SK-N-SH (cell line): ENCODE data around the gene ACVR1C.

Experiments used
- EZH2phosphoT487 ChIP-seq: fragments of 200-600 bp; sonication (generic); IDR thresholded peaks from 2 replicates; pipeline ENCODE4 v1.6.1; 2017; ENCODE audit warnings: low read depth, mixed run types, mild to moderate bottlenecking, antibody characterized with exemption, moderate library complexity, borderline replicate concordance
- GABPA ChIP-seq: IDR thresholded peaks from 2 replicates; pipeline ENCODE4 v1.4.0; 2012; ENCODE audit warnings: low read depth, mild to moderate bottlenecking
- JUND ChIP-seq: IDR thresholded peaks from 2 replicates; pipeline ENCODE4 v1.4.0; 2012
- POLR2AphosphoS5 ChIP-seq: IDR thresholded peaks from 2 replicates; pipeline ENCODE4 v1.6.1; 2012; ENCODE audit warnings: low read depth, low read length
- TF ChIP-seq, protein P1 (sequence below): fragments of 200-600 bp; sonication (generic); IDR thresholded peaks from 2 replicates; pipeline ENCODE4 v1.6.1; 2017; ENCODE audit warnings: antibody characterized with exemption, mild to moderate bottlenecking, moderate library complexity

DNA sequence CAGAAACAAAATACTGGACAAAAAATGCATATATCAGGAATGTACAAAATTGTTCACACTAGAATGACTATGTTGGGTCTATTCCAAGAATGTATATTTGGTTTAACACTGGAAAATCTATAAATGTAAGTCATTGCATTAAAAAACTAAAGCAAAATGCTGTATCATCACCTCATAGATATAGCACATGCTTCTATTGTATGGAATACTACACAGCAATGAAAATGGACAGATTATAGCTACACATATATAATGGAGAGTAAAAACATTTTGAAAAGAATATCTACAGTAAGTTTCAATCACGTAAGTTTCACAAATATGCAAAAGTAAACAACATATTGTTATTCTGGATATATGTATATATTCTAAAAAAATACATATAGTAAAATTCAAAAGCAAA is 91.8 kb downstream of the ACVR1C start:
- TF ChIP-seq EZH2phosphoT487 (no peak), GABPA (no peak), JUND (no peak), POLR2AphosphoS5 (no peak)
- TF ChIP-seq, protein P1, sequence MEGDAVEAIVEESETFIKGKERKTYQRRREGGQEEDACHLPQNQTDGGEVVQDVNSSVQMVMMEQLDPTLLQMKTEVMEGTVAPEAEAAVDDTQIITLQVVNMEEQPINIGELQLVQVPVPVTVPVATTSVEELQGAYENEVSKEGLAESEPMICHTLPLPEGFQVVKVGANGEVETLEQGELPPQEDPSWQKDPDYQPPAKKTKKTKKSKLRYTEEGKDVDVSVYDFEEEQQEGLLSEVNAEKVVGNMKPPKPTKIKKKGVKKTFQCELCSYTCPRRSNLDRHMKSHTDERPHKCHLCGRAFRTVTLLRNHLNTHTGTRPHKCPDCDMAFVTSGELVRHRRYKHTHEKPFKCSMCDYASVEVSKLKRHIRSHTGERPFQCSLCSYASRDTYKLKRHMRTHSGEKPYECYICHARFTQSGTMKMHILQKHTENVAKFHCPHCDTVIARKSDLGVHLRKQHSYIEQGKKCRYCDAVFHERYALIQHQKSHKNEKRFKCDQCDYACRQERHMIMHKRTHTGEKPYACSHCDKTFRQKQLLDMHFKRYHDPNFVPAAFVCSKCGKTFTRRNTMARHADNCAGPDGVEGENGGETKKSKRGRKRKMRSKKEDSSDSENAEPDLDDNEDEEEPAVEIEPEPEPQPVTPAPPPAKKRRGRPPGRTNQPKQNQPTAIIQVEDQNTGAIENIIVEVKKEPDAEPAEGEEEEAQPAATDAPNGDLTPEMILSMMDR, result no peak
